GM12892 (cell line): ENCODE measurements around the gene KRTAP12-2.

Experiments used
- POLR2A ChIP-seq: IDR thresholded peaks from 2 replicates; pipeline ENCODE4 v1.6.1; 2011; ENCODE audit warnings: low read depth, low read length, control low read depth
- TAF1 ChIP-seq: IDR thresholded peaks from 2 replicates; pipeline ENCODE4 v1.6.1; 2011; ENCODE audit warnings: low read depth, mild to moderate bottlenecking, control low read depth, low read length, borderline replicate concordance

DNA sequence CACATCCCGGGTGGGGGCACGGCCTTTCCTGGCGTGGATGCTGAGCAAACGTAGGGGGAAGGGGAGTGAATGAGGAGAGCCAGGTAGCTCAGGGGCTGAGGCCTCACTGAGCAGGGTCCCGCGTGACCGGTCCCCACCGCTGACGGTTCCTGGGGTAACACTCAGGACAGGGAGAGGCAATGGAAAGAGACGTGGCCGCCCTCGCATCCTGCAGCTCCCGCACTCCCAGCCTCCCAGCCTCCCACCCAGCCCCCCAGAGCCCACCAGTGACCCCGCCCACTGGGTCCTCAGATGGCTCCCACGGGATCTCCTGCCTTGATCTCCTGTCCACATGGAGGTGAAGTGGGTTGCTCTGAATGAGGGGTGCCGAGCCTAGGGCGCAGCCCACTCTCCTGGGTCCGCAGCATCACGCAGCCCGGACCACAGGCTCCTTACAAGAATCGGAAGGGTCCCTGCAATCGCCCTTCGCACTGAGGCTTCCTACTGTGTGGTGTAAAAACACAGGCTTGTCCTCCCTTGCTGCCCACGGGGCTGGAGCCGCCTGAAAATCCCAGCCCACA, 42.2 kb upstream of the KRTAP12-2 start:
- TF ChIP-seq TAF1 (no peak), POLR2A (no peak)
